HEK293 (cell line): ENCODE data around the gene RAVER2.

Source experiments
- CTCF ChIA-PET: fragments of 350-600 bp; formaldehyde crosslinking; extraction: SDS; loops from one replicate; lab custom pipeline; 2021; ENCODE audit warnings: antibody characterized with exemption; lab: Yijun Ruan, JAX
- POLR2A ChIA-PET: fragments of 300-600 bp; formaldehyde crosslinking; extraction: SDS; loops from one replicate; lab custom pipeline; 2020; ENCODE audit warnings: antibody characterized with exemption, inconsistent platforms; lab: Yijun Ruan, JAX
- H3K27ac ChIP-seq: fragments of 200-500 bp; sonication (Bioruptor generic); 2 replicates; pipeline ENCODE4 v1.5.1; 2014; ENCODE audit warnings: low read depth, low read length, control low read depth, inconsistent platforms; ENCODE audit errors: extremely low read depth
- H3K36me3 ChIP-seq, 2 experiments: fragments of 200-500 bp in 1 of 2; sonication (Bioruptor generic) in 1 of 2; 1 replicate in 1 of 2; 2 replicates in 1 of 2; pipeline ENCODE4 v1.5.1; 2014 to 2017; ENCODE audit warnings: inconsistent platforms in 2 of 2, low read length in 2 of 2; ENCODE audit not compliant: control insufficient read depth in 2 of 2, insufficient read depth in 1 of 2
- H3K4me1 ChIP-seq: fragments of 200-500 bp; sonication (Bioruptor generic); 2 replicates; pipeline ENCODE4 v1.5.1; 2014; ENCODE audit warnings: mild to moderate bottlenecking, low read length, inconsistent platforms; ENCODE audit not compliant: control insufficient read depth, insufficient read depth
- H3K4me3 ChIP-seq: 2 replicates; pipeline ENCODE4 v1.5.1; 2011; ENCODE audit warnings: low read depth, mild to moderate bottlenecking, control low read depth, low read length, moderate library complexity
- H3K9me3 ChIP-seq: fragments of 200-500 bp; sonication (Bioruptor generic); 2 replicates; pipeline ENCODE4 v1.5.1; 2014; ENCODE audit warnings: low read depth, low read length, inconsistent platforms; ENCODE audit not compliant: control insufficient read depth, insufficient read depth
- KLF8 ChIP-seq: fragments of 450-650 bp; formaldehyde crosslinking; IDR thresholded peaks from 2 replicates; pipeline ENCODE4 v1.5.1; 2016; ENCODE audit warnings: missing biosample characterization, missing genetic modification characterization
- MZF1 ChIP-seq: fragments of 450-650 bp; formaldehyde crosslinking; IDR thresholded peaks from 2 replicates; pipeline ENCODE4 v1.5.1; 2017; ENCODE audit warnings: missing biosample characterization, missing genetic modification characterization, borderline replicate concordance
- ZBTB8A ChIP-seq: fragments of 450-650 bp; formaldehyde crosslinking; IDR thresholded peaks from 2 replicates; pipeline ENCODE4 v1.5.1; 2016; ENCODE audit warnings: missing biosample characterization, missing genetic modification characterization
- ZEB2 ChIP-seq: fragments of 450-650 bp; formaldehyde crosslinking; IDR thresholded peaks from 2 replicates; pipeline ENCODE4 v1.5.1; 2016; ENCODE audit warnings: missing biosample characterization, missing genetic modification characterization
- ZNF114 ChIP-seq: fragments of 450-650 bp; formaldehyde crosslinking; IDR thresholded peaks from 2 replicates; pipeline ENCODE4 v1.5.0; 2017; ENCODE audit warnings: missing biosample characterization, missing genetic modification characterization
- ZNF140 ChIP-seq: fragments of 450-650 bp; formaldehyde crosslinking; IDR thresholded peaks from 2 replicates; pipeline ENCODE4 v1.5.1; 2016; ENCODE audit warnings: missing biosample characterization, missing genetic modification characterization
- ZNF169 ChIP-seq: fragments of 450-650 bp; formaldehyde crosslinking; IDR thresholded peaks from 2 replicates; pipeline ENCODE4 v1.5.1; 2016; ENCODE audit warnings: missing biosample characterization, missing genetic modification characterization
- ZNF394 ChIP-seq: fragments of 450-650 bp; formaldehyde crosslinking; IDR thresholded peaks from 2 replicates; pipeline ENCODE4 v1.5.1; 2016; ENCODE audit warnings: missing biosample characterization, missing genetic modification characterization, mild to moderate bottlenecking, moderate library complexity, borderline replicate concordance
- ZNF423 ChIP-seq: fragments of 450-650 bp; formaldehyde crosslinking; IDR thresholded peaks from 2 replicates; pipeline ENCODE4 v1.5.1; 2016; ENCODE audit warnings: missing biosample characterization, missing genetic modification characterization
- ZNF426 ChIP-seq: fragments of 450-650 bp; formaldehyde crosslinking; IDR thresholded peaks from 2 replicates; pipeline ENCODE4 v1.5.1; 2017; ENCODE audit warnings: missing biosample characterization, missing genetic modification characterization, mild to moderate bottlenecking, inconsistent platforms, moderate library complexity
- ZNF555 ChIP-seq: fragments of 450-650 bp; formaldehyde crosslinking; conservative IDR thresholded peaks from 2 replicates; pipeline ENCODE4 v1.5.1; 2017; ENCODE audit warnings: missing biosample characterization, mild to moderate bottlenecking, missing genetic modification characterization, inconsistent platforms
- ZNF558 ChIP-seq: fragments of 450-650 bp; formaldehyde crosslinking; IDR thresholded peaks from 2 replicates; pipeline ENCODE4 v1.5.1; 2016; ENCODE audit warnings: missing biosample characterization, missing genetic modification characterization
- ZNF585B ChIP-seq: fragments of 450-650 bp; formaldehyde crosslinking; IDR thresholded peaks from 2 replicates; pipeline ENCODE4 v1.5.1; 2016; ENCODE audit warnings: missing biosample characterization, missing genetic modification characterization
- ZNF623 ChIP-seq: fragments of 450-650 bp; formaldehyde crosslinking; IDR thresholded peaks from 2 replicates; pipeline ENCODE4 v1.5.1; 2016; ENCODE audit warnings: missing biosample characterization, missing genetic modification characterization
- ZNF624 ChIP-seq: fragments of 450-650 bp; formaldehyde crosslinking; IDR thresholded peaks from 2 replicates; pipeline ENCODE4 v1.5.1; 2017; ENCODE audit warnings: missing biosample characterization, missing genetic modification characterization
- ZNF629 ChIP-seq: fragments of 450-650 bp; formaldehyde crosslinking; IDR thresholded peaks from 2 replicates; pipeline ENCODE4 v1.5.1; 2017; ENCODE audit warnings: missing biosample characterization, missing genetic modification characterization
- ZNF654 ChIP-seq: fragments of 450-650 bp; formaldehyde crosslinking; IDR thresholded peaks from 2 replicates; pipeline ENCODE4 v1.5.1; 2016; ENCODE audit warnings: low read depth, missing biosample characterization, missing genetic modification characterization
- ZNF658 ChIP-seq: fragments of 450-650 bp; formaldehyde crosslinking; IDR thresholded peaks from 2 replicates; pipeline ENCODE4; 2016; ENCODE audit warnings: missing biosample characterization, missing genetic modification characterization
- ZNF664 ChIP-seq: fragments of 450-650 bp; formaldehyde crosslinking; IDR thresholded peaks from 2 replicates; pipeline ENCODE4 v1.5.1; 2016; ENCODE audit warnings: missing biosample characterization, missing genetic modification characterization
- ZNF677 ChIP-seq: fragments of 450-650 bp; IDR thresholded peaks from 2 replicates; pipeline ENCODE4 v1.5.0; 2018; ENCODE audit warnings: missing biosample characterization, mild to moderate bottlenecking, missing genetic modification characterization, moderate library complexity
- ZNF707 ChIP-seq: fragments of 450-650 bp; formaldehyde crosslinking; IDR thresholded peaks from 2 replicates; pipeline ENCODE4 v1.5.1; 2016; ENCODE audit warnings: missing biosample characterization, missing genetic modification characterization
- ZNF830 ChIP-seq: fragments of 450-650 bp; IDR thresholded peaks from 2 replicates; pipeline ENCODE4 v1.5.0; 2018; ENCODE audit warnings: missing biosample characterization, missing genetic modification characterization, low read depth, mild to moderate bottlenecking, moderate library complexity
- TF ChIP-seq, protein P1 (sequence below): fragments of 450-650 bp; formaldehyde crosslinking; conservative IDR thresholded peaks from 2 replicates; pipeline ENCODE4 v1.5.1; 2016; ENCODE audit warnings: low read depth, missing biosample characterization, missing genetic modification characterization
- TF ChIP-seq, protein P2 (sequence below): fragments of 450-650 bp; formaldehyde crosslinking; conservative IDR thresholded peaks from 2 replicates; pipeline ENCODE4 v1.5.1; 2016; ENCODE audit warnings: low read depth, missing biosample characterization, missing genetic modification characterization
- TF ChIP-seq, protein P3 (sequence below): fragments of 450-650 bp; formaldehyde crosslinking; IDR thresholded peaks from 2 replicates; pipeline ENCODE4 v1.5.1; 2017; ENCODE audit warnings: missing biosample characterization, missing genetic modification characterization

Gene RAVER2

DNA sequence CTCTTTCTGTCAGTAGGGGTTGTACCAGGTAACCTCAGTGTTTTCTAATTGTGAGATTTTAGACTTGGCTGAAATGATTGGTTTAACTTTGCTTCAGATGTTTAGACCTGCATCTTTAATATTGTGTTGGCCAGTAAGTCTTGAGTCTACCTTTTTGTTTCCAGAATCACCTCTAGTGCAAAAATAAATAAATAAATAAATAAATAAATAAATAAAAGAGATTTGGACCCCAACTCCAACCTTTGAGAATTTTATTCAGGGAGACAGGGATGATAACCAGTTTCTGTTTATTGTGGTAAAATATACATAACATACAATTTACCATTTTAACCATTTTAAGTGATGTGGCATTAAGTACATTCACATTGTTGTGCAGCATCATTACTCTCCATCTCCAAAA, 64.4 kb downstream of the RAVER2 start:
- Histone ChIP-seq H3K4me1 (no peaks in the 10 kb centered on the region), H3K27ac (no peak overlapping the region), H3K9me3 (no peaks in the 10 kb centered on the region), H3K36me3 (peaks cover 12 to 25% of the 10 kb centered on the region in 2 experiments), H3K4me3 (no peak overlapping the region)
- ChIA-PET POLR2A (no interaction called here), CTCF (no interaction called here)
- TF ChIP-seq ZNF558 (tag by site-specific recombination) (0 out of 2 replicates have a peak, but pooled peaks have one; percentile 28), ZNF555 (tag by site-specific recombination) (peak; percentile 43), ZNF654 (tag by site-specific recombination) (0 out of 2 replicates have a peak, but pooled peaks have one; percentile 22), ZNF677 (tag by site-specific recombination) (no peak), ZNF830 (no peak), ZNF585B (tag by site-specific recombination) (no peak), ZNF658 (tag by site-specific recombination) (no peak), ZNF169 (no peak), ZNF664 (tag by site-specific recombination) (0 out of 2 replicates have a peak, but pooled peaks have one; percentile 34), ZBTB8A (tag by site-specific recombination) (peak; percentile 24; the same call in 1 of the 2 replicates), ZNF114 (tag by site-specific recombination) (no peak), ZNF426 (peak; percentile 58), ZNF394 (tag by site-specific recombination) (peak; percentile 82; the same call in 1 of the 2 replicates), ZNF140 (tag by site-specific recombination) (peak; percentile 29; the same call in 1 of the 2 replicates), MZF1 (tag by site-specific recombination) (no peak), ZNF623 (tag by site-specific recombination) (peak; percentile 50)
- TF ChIP-seq, protein P1, sequence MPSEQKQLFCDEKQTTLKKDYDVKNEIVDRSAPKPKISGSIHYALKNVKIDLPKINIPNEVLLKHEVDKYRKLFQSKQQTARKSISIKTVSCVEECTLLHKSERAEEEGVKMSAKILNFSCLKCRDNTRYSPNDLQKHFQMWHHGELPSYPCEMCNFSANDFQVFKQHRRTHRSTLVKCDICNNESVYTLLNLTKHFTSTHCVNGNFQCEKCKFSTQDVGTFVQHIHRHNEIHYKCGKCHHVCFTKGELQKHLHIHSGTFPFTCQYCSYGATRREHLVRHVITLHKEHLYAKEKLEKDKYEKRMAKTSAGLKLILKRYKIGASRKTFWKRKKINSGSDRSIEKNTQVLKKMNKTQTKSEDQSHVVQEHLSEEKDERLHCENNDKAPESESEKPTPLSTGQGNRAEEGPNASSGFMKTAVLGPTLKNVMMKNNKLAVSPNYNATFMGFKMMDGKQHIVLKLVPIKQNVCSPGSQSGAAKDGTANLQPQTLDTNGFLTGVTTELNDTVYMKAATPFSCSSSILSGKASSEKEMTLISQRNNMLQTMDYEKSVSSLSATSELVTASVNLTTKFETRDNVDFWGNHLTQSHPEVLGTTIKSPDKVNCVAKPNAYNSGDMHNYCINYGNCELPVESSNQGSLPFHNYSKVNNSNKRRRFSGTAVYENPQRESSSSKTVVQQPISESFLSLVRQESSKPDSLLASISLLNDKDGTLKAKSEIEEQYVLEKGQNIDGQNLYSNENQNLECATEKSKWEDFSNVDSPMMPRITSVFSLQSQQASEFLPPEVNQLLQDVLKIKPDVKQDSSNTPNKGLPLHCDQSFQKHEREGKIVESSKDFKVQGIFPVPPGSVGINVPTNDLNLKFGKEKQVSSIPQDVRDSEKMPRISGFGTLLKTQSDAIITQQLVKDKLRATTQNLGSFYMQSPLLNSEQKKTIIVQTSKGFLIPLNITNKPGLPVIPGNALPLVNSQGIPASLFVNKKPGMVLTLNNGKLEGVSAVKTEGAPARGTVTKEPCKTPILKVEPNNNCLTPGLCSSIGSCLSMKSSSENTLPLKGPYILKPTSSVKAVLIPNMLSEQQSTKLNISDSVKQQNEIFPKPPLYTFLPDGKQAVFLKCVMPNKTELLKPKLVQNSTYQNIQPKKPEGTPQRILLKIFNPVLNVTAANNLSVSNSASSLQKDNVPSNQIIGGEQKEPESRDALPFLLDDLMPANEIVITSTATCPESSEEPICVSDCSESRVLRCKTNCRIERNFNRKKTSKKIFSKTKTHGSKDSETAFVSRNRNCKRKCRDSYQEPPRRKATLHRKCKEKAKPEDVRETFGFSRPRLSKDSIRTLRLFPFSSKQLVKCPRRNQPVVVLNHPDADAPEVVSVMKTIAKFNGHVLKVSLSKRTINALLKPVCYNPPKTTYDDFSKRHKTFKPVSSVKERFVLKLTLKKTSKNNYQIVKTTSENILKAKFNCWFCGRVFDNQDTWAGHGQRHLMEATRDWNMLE (tag by site-specific recombination), result peak; percentile 63
- TF ChIP-seq, protein P2, sequence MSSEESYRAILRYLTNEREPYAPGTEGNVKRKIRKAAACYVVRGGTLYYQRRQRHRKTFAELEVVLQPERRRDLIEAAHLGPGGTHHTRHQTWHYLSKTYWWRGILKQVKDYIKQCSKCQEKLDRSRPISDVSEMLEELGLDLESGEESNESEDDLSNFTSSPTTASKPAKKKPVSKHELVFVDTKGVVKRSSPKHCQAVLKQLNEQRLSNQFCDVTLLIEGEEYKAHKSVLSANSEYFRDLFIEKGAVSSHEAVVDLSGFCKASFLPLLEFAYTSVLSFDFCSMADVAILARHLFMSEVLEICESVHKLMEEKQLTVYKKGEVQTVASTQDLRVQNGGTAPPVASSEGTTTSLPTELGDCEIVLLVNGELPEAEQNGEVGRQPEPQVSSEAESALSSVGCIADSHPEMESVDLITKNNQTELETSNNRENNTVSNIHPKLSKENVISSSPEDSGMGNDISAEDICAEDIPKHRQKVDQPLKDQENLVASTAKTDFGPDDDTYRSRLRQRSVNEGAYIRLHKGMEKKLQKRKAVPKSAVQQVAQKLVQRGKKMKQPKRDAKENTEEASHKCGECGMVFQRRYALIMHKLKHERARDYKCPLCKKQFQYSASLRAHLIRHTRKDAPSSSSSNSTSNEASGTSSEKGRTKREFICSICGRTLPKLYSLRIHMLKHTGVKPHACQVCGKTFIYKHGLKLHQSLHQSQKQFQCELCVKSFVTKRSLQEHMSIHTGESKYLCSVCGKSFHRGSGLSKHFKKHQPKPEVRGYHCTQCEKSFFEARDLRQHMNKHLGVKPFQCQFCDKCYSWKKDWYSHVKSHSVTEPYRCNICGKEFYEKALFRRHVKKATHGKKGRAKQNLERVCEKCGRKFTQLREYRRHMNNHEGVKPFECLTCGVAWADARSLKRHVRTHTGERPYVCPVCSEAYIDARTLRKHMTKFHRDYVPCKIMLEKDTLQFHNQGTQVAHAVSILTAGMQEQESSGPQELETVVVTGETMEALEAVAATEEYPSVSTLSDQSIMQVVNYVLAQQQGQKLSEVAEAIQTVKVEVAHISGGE (tag by site-specific recombination), result peak; percentile 47

DNA sequence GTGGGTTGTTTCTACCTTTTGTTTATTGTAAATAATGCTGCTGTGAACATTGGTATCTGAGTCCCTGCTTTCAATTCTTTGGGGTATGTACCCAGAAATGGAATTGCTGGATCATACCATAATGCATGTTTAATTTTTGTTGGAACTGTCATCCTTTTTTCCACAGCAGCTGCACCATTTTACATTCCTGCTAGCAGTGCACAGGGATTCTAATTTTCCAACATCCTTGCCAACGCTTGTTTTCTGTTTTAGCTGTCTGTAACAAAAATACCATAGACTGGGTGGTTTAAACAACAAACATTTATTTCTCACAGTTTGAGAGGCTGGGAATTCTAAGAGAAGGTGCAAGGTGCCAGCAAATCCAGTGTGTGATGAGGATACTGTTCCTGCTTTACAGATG, 65.1 kb downstream of the RAVER2 start:
- H3K36me3 ChIP-seq, result peaks cover 12 to 26% of the 10 kb centered on the region in 2 experiments
- H3K9me3 ChIP-seq, result no peaks in the 10 kb centered on the region
- H3K27ac ChIP-seq, result no peak overlapping the region
- no peak overlapping the region for H3K4me3 ChIP-seq
- ChIA-PET POLR2A (no interaction called here), CTCF (no interaction called here)
- no peaks in the 10 kb centered on the region for H3K4me1 ChIP-seq
- TF ChIP-seq, protein P3, sequence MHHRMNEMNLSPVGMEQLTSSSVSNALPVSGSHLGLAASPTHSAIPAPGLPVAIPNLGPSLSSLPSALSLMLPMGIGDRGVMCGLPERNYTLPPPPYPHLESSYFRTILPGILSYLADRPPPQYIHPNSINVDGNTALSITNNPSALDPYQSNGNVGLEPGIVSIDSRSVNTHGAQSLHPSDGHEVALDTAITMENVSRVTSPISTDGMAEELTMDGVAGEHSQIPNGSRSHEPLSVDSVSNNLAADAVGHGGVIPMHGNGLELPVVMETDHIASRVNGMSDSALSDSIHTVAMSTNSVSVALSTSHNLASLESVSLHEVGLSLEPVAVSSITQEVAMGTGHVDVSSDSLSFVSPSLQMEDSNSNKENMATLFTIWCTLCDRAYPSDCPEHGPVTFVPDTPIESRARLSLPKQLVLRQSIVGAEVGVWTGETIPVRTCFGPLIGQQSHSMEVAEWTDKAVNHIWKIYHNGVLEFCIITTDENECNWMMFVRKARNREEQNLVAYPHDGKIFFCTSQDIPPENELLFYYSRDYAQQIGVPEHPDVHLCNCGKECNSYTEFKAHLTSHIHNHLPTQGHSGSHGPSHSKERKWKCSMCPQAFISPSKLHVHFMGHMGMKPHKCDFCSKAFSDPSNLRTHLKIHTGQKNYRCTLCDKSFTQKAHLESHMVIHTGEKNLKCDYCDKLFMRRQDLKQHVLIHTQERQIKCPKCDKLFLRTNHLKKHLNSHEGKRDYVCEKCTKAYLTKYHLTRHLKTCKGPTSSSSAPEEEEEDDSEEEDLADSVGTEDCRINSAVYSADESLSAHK, result no peak
- TF ChIP-seq ZEB2 (tag by site-specific recombination) (no peak), ZNF624 (tag by site-specific recombination) (no peak), ZNF629 (tag by site-specific recombination) (no peak), ZNF707 (tag by site-specific recombination) (no peak), ZNF423 (tag by site-specific recombination) (no peak), KLF8 (tag by site-specific recombination) (no peak)
